Keratinocyte (primary cell): ENCODE results near the gene KCNIP3. TPM values are rescaled to one million over a fixed set of nuclear protein-coding genes. Genes with fewer than 3 reads are reported as not detected.
A peak's percentile ranks its signal among the peaks of the same experiment; 100 is the strongest.

Experiments
- DNase-seq: peaks from one replicate; pipeline ENCODE4 v3.0.0-alpha.2; 2011; ENCODE audit warnings: low read depth, missing footprints, low spot score
- FAIRE-seq: peaks from 2 replicates; lab custom pipeline; 2011; peaks lifted over from hg19 to GRCh38; lab: Jason Lieb, UNC
- H2AFZ ChIP-seq: 2 replicates; pipeline ENCODE4 v1.6.0; 2012; ENCODE audit warnings: low read length, control low read depth, inconsistent platforms; ENCODE audit not compliant: control insufficient read depth
- H3K27ac ChIP-seq: 2 replicates; pipeline ENCODE4 v1.5.1; 2011; ENCODE audit warnings: low read length; ENCODE audit not compliant: control insufficient read depth, insufficient read depth
- H3K27me3 ChIP-seq: 3 replicates; pipeline ENCODE4 v1.6.0; 2011; ENCODE audit warnings: low read length; ENCODE audit not compliant: control insufficient read depth, insufficient read depth; ENCODE audit errors: extremely low read depth
- H3K36me3 ChIP-seq, 2 experiments: 2 replicates in 1 of 2; 3 replicates in 1 of 2; pipeline ENCODE4 v1.5.1; 2011; ENCODE audit warnings: low read length in 2 of 2, mild to moderate bottlenecking in 1 of 2; ENCODE audit not compliant: control insufficient read depth in 2 of 2, insufficient read depth in 2 of 2; ENCODE audit errors: extremely low read depth in 1 of 2
- H3K4me1 ChIP-seq: 3 replicates; pipeline ENCODE4 v1.5.1; 2011; ENCODE audit warnings: low read length; ENCODE audit not compliant: control insufficient read depth, insufficient read depth; ENCODE audit errors: extremely low read depth
- H3K4me2 ChIP-seq: 3 replicates; pipeline ENCODE4 v1.6.0; 2011; ENCODE audit warnings: low read depth, low read length; ENCODE audit not compliant: control insufficient read depth, insufficient read depth; ENCODE audit errors: extremely low read depth
- H3K4me3 ChIP-seq, 3 experiments: fragments of 200-600 bp in 1 of 3; sonication (generic) in 1 of 3; 2 replicates in 2 of 3; 3 replicates in 1 of 3; pipeline ENCODE4 v1.5.1; 2011 to 2016; ENCODE audit warnings: low read length in 3 of 3, mild to moderate bottlenecking in 3 of 3, control low read depth in 2 of 3, inconsistent platforms in 1 of 3, low read depth in 1 of 3, mixed read lengths in 1 of 3, mixed run types in 1 of 3, moderate library complexity in 1 of 3; ENCODE audit not compliant: control insufficient read depth in 2 of 3, insufficient read depth in 2 of 3; ENCODE audit errors: extremely low read depth in 1 of 3
- H3K79me2 ChIP-seq: 2 replicates; pipeline ENCODE4 v1.6.0; 2012; ENCODE audit warnings: low read length; ENCODE audit not compliant: control insufficient read depth, insufficient read depth
- H3K9ac ChIP-seq: 3 replicates; pipeline ENCODE4 v1.6.0; 2011; ENCODE audit warnings: low read length; ENCODE audit not compliant: control insufficient read depth, insufficient read depth; ENCODE audit errors: extremely low read depth
- H3K9me1 ChIP-seq: 3 replicates; pipeline ENCODE4 v1.6.0; 2011; ENCODE audit warnings: low read length; ENCODE audit not compliant: control insufficient read depth, insufficient read depth; ENCODE audit errors: extremely low read depth
- H3K9me3 ChIP-seq: 2 replicates; pipeline ENCODE4 v1.5.1; 2012; ENCODE audit warnings: low read depth, low read length; ENCODE audit not compliant: control insufficient read depth
- H4K20me1 ChIP-seq: 3 replicates; pipeline ENCODE4 v1.6.0; 2011; ENCODE audit warnings: low read length; ENCODE audit not compliant: control insufficient read depth, insufficient read depth; ENCODE audit errors: extremely low read depth
- CTCF ChIP-seq, 3 experiments: IDR thresholded peaks in 1 of 3; conservative IDR thresholded peaks in 1 of 3; optimal IDR thresholded peaks in 1 of 3; 2 replicates in 2 of 3; 3 replicates in 1 of 3; pipeline versions ENCODE3 to v1.5.1; 2011; ENCODE audit warnings: low read length in 3 of 3, mild to moderate bottlenecking in 3 of 3, moderate library complexity in 2 of 3, control low read depth in 1 of 3, inconsistent platforms in 1 of 3; ENCODE audit not compliant: insufficient read depth in 2 of 3; ENCODE audit errors: extremely low read depth in 1 of 3
- EZH2 ChIP-seq: IDR thresholded peaks from one replicate; pipeline ENCODE4 v1.6.1; 2012; ENCODE audit warnings: inconsistent platforms, mild to moderate bottlenecking, low read length, moderate library complexity
- dilution Hi-C: fragments of 300-500 bp; cut with MboI; formaldehyde crosslinking; loops from one replicate; pipeline ENCODE4 v1.7.0; 2020; ENCODE audit warnings: low sequenced_read_pairs; ENCODE audit not compliant: extremely low pct_ligation_motif_present
- polyA plus RNA-seq, 5 experiments: library from polyadenylated mRNA; depleted of rRNA in 3 of 5; stranded (reverse) in 3 of 5; stranded (forward) in 1 of 5; unstranded in 1 of 5; fragments of >200 nt; gene quantifications; 1 replicate in 1 of 5; 2 replicates in 3 of 5; 3 replicates in 1 of 5; pipeline versions ENCODE4 v1.2.1 to v1.2.3, GENCODE V29; 2011 to 2012; ENCODE audit warnings: missing spikeins in 2 of 5, low read depth in 1 of 5, low replicate concordance in 1 of 5

KCNIP3 gene
- polyA plus RNA-seq, 1 donor (not counting 4 experiments of a cell fraction or from before 2014, with no cell fraction given), result 0.66 TPM

GRCh38 chr2:95305380-95306061 lies 8.4 kb downstream of the KCNIP3 start:
- Histone ChIP-seq H3K9me1 (no peaks in the 10 kb centered on the region), H4K20me1 (no peaks in the 10 kb centered on the region), H3K4me2 (peak overlapping the region; percentile 66), H3K4me1 (peaks cover 13% of the 10 kb centered on the region), H3K9me3 (no peaks in the 10 kb centered on the region), H3K9ac (no peak overlapping the region), H3K4me3 (peak overlapping the region in 1 of 3 experiments; percentile 0), H3K36me3 (no peaks in the 10 kb centered on the region), H3K27ac (no peak overlapping the region), H2AFZ (peak overlapping the region; percentile 62), H3K27me3 (peaks cover 61% of the 10 kb centered on the region), H3K79me2 (no peaks in the 10 kb centered on the region)
- TF ChIP-seq EZH2 (no peak), CTCF (optimal IDR thresholded peaks at IDR 0.05 in 1 of 3, IDR thresholded peaks at IDR 0.05 in 1 of 3, conservative IDR thresholded peaks at IDR 0.05 in 1 of 3; ENCODE audit: extremely low read depth in 1 of 3, insufficient read depth in 2 of 3, low read length in 3 of 3) (no peak)
- DNase-seq (no peak), FAIRE-seq (no peak)
- dilution Hi-C loops, result no loop called here

- Histone ChIP-seq H3K36me3 (no peaks in the 10 kb centered on the region), H3K9me1 (no peaks in the 10 kb centered on the region), H3K4me3 (peak overlapping the region in 1 of 3 experiments; percentile 0), H4K20me1 (no peaks in the 10 kb centered on the region), H3K27ac (no peak overlapping the region), H3K79me2 (no peaks in the 10 kb centered on the region), H3K4me2 (peak overlapping the region; percentile 66), H3K9ac (no peak overlapping the region), H3K9me3 (no peaks in the 10 kb centered on the region), H3K27me3 (peaks cover 60% of the 10 kb centered on the region), H3K4me1 (peaks cover 15% of the 10 kb centered on the region), H2AFZ (peak overlapping the region; percentile 62)
- dilution Hi-C loops, result no loop called here
- no peak for DNase-seq
- no peak for FAIRE-seq
- TF ChIP-seq CTCF (optimal IDR thresholded peaks at IDR 0.05 in 1 of 3, IDR thresholded peaks at IDR 0.05 in 1 of 3, conservative IDR thresholded peaks at IDR 0.05 in 1 of 3; ENCODE audit: extremely low read depth in 1 of 3, insufficient read depth in 2 of 3, low read length in 3 of 3) (no peak), EZH2 (no peak)
Observed at GRCh38 chr2:95306336-95306895, 9.3 kb downstream of the KCNIP3 start.
